Hematopoietic multipotent progenitor cell (in vitro differentiated cells): ENCODE measurements around the gene CMTM8. TPM values are rescaled to one million over a fixed set of nuclear protein-coding genes. Genes with fewer than 3 reads are reported as not detected.

Experiments
- DNase-seq, 3 donors: peaks; one replicate each; pipeline ENCODE4 v3.0.0-alpha.2; 2011 to 2015; ENCODE audit warnings: low read depth in 2 of 3, low spot score in 2 of 3
- total RNA-seq: library from RNA; depleted of rRNA; stranded (reverse); fragments of >200 nt; gene quantifications from one replicate; pipeline ENCODE4 v1.2.3, GENCODE V29; 2012

The CMTM8 gene
- total RNA-seq, 1 donor: 2.2 TPM

GRCh38 chr3:32274306-32274705 is 35.8 kb downstream of the CMTM8 start:
- DNase-seq: no peak

- DNase-seq: peak in 1 of 3 donors; percentile 35
These were observed 37.0 kb downstream of the CMTM8 start for GRCh38 chr3:32275506-32275905.

GRCh38 chr3:32276279-32276841 is 37.9 kb downstream of the CMTM8 start:
- DNase-seq: peak in 1 of 3 donors; percentile 22

- no peak for DNase-seq
These were observed 40.2 kb downstream of the CMTM8 start for GRCh38 chr3:32278714-32279113.

GRCh38 chr3:32280262-32280910 is 41.9 kb downstream of the CMTM8 start:
- DNase-seq: no peak

- no peak for DNase-seq
These were observed 43.2 kb downstream of the CMTM8 start for GRCh38 chr3:32281570-32282106.

- no peak for DNase-seq
These were observed 44.2 kb downstream of the CMTM8 start for GRCh38 chr3:32282578-32283154.

- no peak for DNase-seq
These were observed 44.8 kb downstream of the CMTM8 start for GRCh38 chr3:32283304-32283703.

GRCh38 chr3:32284443-32285212 is 46.1 kb downstream of the CMTM8 start:
- DNase-seq: no peak

GRCh38 chr3:32285891-32286290 is 47.4 kb downstream of the CMTM8 start:
- no peak for DNase-seq

- peak in 1 of 3 donors; percentile 57 for DNase-seq
These were observed 50.3 kb downstream of the CMTM8 start for GRCh38 chr3:32288819-32289218.

- DNase-seq: no peak
These were observed 52.1 kb downstream of the CMTM8 start for GRCh38 chr3:32290619-32291018.

- DNase-seq: no peak
These were observed 53.8 kb downstream of the CMTM8 start for GRCh38 chr3:32292085-32292796.

- DNase-seq: no peak
These were observed 55.4 kb downstream of the CMTM8 start for GRCh38 chr3:32293903-32294302.

GRCh38 chr3:32296251-32297204 is 58.0 kb downstream of the CMTM8 start:
- DNase-seq: peak; percentile 51 to 71 (median 64)

- DNase-seq: no peak
These were observed 58.9 kb downstream of the CMTM8 start for GRCh38 chr3:32297366-32297765.

GRCh38 chr3:32301426-32301825 is 62.9 kb downstream of the CMTM8 start:
- DNase-seq: no peak

GRCh38 chr3:32302601-32303398 is 64.3 kb downstream of the CMTM8 start:
- DNase-seq: no peak

- DNase-seq: peak in 1 of 3 donors; percentile 45
These were observed 64.9 kb downstream of the CMTM8 start for GRCh38 chr3:32303399-32303747.
